ENCODE data around the gene POLG.

DNA sequence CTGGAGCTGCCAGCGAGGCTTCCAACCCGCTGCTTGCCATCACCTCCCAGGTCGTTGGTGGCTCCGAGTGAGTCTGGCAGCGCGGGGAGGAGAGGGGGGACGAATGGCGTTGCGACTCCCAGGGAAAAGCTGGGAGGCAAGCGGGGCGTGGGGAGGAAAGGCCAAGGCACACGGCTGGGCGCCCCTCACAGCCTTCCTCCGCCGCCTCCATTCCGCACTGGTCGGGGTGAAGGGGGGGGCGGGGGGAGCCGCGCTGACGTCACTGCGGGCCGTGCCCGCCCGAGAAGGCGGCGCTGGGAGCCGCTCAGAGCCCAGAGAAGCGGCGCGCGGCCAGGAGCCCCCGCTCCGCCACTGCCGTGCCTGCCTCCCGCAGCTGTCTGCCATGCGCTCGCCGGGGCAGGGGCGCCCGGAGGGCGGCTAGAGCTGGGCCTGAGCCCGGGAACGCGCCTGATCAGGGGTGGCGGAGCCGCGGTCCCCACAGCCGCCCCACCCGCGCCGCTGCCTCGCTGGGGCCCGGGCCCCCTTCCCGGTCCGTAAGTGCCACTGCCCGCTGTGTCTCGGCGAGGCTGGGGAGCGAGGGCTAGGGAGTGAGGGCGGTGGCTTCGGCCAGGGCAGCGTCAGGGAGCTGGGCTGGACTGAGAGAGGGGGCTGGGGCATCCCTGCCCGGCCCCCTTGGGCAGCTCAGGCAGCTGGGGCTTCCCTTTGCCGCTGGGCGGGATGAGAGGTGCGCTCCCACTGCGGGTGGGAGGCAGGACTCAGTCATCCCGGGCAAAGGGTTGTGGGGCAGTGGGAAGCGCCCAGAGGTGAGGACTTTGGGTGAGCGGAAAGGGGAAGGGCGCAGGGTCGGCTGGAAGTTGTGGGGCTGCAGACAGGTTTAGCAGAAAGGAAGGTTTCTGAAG, 27.8 kb upstream of the POLG start:
- TF ChIP-seq POLR2A (IDR thresholded peaks at IDR 0.05) (no peak), CTCF (IDR thresholded peaks at IDR 0.05) (no peak), EP300 (IDR thresholded peaks at IDR 0.05) (no peak)
